Measurements from ENCODE around the gene CHCT1. TPM values are rescaled to one million over a fixed set of nuclear protein-coding genes. Genes with fewer than 3 reads are reported as not detected.

The CHCT1 gene
- polyA plus RNA-seq, 1 donor (not counting 4 experiments of a cell fraction or from before 2014, with no cell fraction given): not detected

DNA sequence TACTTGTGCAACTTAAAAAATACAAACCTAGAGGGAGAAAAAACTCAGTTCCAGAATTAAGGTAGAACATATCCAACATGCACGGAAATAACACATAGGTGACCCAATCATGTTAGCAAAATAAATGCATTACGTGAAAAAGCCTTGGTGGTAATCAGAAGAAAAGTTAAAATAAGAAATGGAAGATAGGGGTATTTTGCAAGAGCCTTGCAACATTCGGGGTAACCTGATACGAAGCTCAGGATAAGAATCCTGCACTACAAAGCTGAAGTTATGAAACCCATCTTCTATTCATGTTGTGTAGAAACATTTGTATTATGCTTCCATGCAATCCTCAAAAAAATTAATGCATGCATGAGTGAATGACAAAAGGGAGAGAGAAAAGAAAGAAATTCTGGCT is 33.1 kb downstream of the CHCT1 start:
- H4K20me1 ChIP-seq (ENCODE audit: control insufficient read depth, extremely low read depth, insufficient read depth, low read length): no peaks in the 10 kb centered on the region
- H3K36me3 ChIP-seq (ENCODE audit: control insufficient read depth in 2 of 2, extremely low read depth in 1 of 2, insufficient read depth in 2 of 2, low read length in 2 of 2): peaks cover 4 to 6% of the 10 kb centered on the region in 2 experiments
- TF ChIP-seq, protein P1, sequence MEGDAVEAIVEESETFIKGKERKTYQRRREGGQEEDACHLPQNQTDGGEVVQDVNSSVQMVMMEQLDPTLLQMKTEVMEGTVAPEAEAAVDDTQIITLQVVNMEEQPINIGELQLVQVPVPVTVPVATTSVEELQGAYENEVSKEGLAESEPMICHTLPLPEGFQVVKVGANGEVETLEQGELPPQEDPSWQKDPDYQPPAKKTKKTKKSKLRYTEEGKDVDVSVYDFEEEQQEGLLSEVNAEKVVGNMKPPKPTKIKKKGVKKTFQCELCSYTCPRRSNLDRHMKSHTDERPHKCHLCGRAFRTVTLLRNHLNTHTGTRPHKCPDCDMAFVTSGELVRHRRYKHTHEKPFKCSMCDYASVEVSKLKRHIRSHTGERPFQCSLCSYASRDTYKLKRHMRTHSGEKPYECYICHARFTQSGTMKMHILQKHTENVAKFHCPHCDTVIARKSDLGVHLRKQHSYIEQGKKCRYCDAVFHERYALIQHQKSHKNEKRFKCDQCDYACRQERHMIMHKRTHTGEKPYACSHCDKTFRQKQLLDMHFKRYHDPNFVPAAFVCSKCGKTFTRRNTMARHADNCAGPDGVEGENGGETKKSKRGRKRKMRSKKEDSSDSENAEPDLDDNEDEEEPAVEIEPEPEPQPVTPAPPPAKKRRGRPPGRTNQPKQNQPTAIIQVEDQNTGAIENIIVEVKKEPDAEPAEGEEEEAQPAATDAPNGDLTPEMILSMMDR (optimal IDR thresholded peaks at IDR 0.05 in 1 of 3, IDR thresholded peaks at IDR 0.05 in 1 of 3, conservative IDR thresholded peaks at IDR 0.05 in 1 of 3; ENCODE audit: extremely low read depth in 1 of 3, insufficient read depth in 2 of 3, low read length in 3 of 3): no peak
- TF ChIP-seq EZH2 (IDR thresholded peaks at IDR 0.05; ENCODE audit: low read length): no peak
- no peaks in the 10 kb centered on the region for H3K79me2 ChIP-seq (ENCODE audit: control insufficient read depth, insufficient read depth, low read length)
- no peaks in the 10 kb centered on the region for H3K9me3 ChIP-seq (ENCODE audit: control insufficient read depth, low read depth, low read length)
- dilution Hi-C loops (cut with MboI; ENCODE audit: extremely low pct_ligation_motif_present, low sequenced_read_pairs): no loop called here
- no peak overlapping the region for H3K27ac ChIP-seq (ENCODE audit: control insufficient read depth, insufficient read depth, low read length)
- no peaks in the 10 kb centered on the region for H3K9me1 ChIP-seq (ENCODE audit: control insufficient read depth, extremely low read depth, insufficient read depth, low read length)
- peaks cover 7% of the 10 kb centered on the region for H3K4me1 ChIP-seq (ENCODE audit: control insufficient read depth, extremely low read depth, insufficient read depth, low read length)
- no peak overlapping the region for H2AFZ ChIP-seq (ENCODE audit: control insufficient read depth, low read length)
- DNase-seq (ENCODE audit: low read depth, low spot score) (no peak), FAIRE-seq (no peak)
- no peaks in the 10 kb centered on the region for H3K27me3 ChIP-seq (ENCODE audit: control insufficient read depth, extremely low read depth, insufficient read depth, low read length)
- no peak overlapping the region for H3K9ac ChIP-seq (ENCODE audit: control insufficient read depth, extremely low read depth, insufficient read depth, low read length)
- no peak overlapping the region for H3K4me2 ChIP-seq (ENCODE audit: control insufficient read depth, extremely low read depth, insufficient read depth, low read depth, low read length)
- H3K4me3 ChIP-seq (ENCODE audit: control insufficient read depth in 2 of 3, extremely low read depth in 1 of 3, insufficient read depth in 2 of 3, low read depth in 1 of 3, low read length in 3 of 3): no peak overlapping the region

DNA sequence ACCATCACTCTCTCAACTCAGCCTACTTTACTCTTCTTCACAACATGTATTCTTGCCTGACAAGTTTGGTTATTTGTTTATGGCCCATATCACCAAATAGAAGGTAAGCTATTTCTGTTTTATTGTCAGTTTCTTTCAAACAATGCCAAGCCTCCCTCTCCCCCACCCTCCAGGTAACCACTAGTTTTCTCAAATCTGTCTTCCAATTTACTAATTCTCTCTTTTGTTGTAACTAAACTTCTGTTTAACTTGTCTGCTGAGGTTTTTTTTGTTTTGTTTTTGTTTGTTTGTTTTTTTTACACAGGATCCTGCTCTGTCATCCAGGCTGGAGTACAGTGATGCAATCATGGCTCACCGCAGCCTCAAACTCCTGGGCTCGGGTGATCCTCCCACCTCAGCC is 34.9 kb downstream of the CHCT1 start:
- Histone ChIP-seq H3K4me1 (ENCODE audit: control insufficient read depth, extremely low read depth, insufficient read depth, low read length) (peaks cover 7% of the 10 kb centered on the region), H3K9me1 (ENCODE audit: control insufficient read depth, extremely low read depth, insufficient read depth, low read length) (no peaks in the 10 kb centered on the region), H3K9ac (ENCODE audit: control insufficient read depth, extremely low read depth, insufficient read depth, low read length) (no peak overlapping the region), H3K4me3 (ENCODE audit: control insufficient read depth in 2 of 3, extremely low read depth in 1 of 3, insufficient read depth in 2 of 3, low read depth in 1 of 3, low read length in 3 of 3) (no peak overlapping the region), H4K20me1 (ENCODE audit: control insufficient read depth, extremely low read depth, insufficient read depth, low read length) (no peaks in the 10 kb centered on the region), H3K79me2 (ENCODE audit: control insufficient read depth, insufficient read depth, low read length) (no peaks in the 10 kb centered on the region), H3K27me3 (ENCODE audit: control insufficient read depth, extremely low read depth, insufficient read depth, low read length) (no peaks in the 10 kb centered on the region), H3K36me3 (ENCODE audit: control insufficient read depth in 2 of 2, extremely low read depth in 1 of 2, insufficient read depth in 2 of 2, low read length in 2 of 2) (peaks cover 4 to 8% of the 10 kb centered on the region in 2 experiments), H3K9me3 (ENCODE audit: control insufficient read depth, low read depth, low read length) (no peaks in the 10 kb centered on the region), H2AFZ (ENCODE audit: control insufficient read depth, low read length) (no peak overlapping the region), H3K27ac (ENCODE audit: control insufficient read depth, insufficient read depth, low read length) (no peak overlapping the region), H3K4me2 (ENCODE audit: control insufficient read depth, extremely low read depth, insufficient read depth, low read depth, low read length) (no peak overlapping the region)
- DNase-seq (ENCODE audit: low read depth, low spot score) (no peak), FAIRE-seq (no peak)
- no peak for TF ChIP-seq EZH2 (IDR thresholded peaks at IDR 0.05; ENCODE audit: low read length)
- dilution Hi-C loops (cut with MboI; ENCODE audit: extremely low pct_ligation_motif_present, low sequenced_read_pairs): no loop called here

DNA sequence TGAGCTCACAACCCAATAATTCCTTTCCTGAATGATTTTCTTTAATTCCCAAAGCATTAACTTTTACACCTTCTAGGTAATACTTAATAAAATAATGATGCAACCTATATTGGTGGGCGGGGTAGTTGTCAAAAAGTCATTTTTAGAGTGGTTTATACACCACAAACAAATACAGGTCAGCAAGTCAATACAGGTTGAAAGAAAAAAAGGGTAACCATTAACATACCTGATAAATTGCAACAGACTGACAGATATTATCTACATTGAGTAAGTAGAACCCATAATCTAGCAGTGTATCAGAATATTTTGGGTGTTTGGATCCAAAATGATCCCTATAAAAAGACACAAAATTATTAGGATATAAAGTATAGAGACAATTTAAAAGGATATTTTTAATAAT is 39.3 kb downstream of the CHCT1 start:
- Histone ChIP-seq H3K4me2 (ENCODE audit: control insufficient read depth, extremely low read depth, insufficient read depth, low read depth, low read length) (no peak overlapping the region), H3K4me3 (ENCODE audit: control insufficient read depth in 2 of 3, extremely low read depth in 1 of 3, insufficient read depth in 2 of 3, low read depth in 1 of 3, low read length in 3 of 3) (no peak overlapping the region), H2AFZ (ENCODE audit: control insufficient read depth, low read length) (no peak overlapping the region), H3K27ac (ENCODE audit: control insufficient read depth, insufficient read depth, low read length) (no peak overlapping the region), H3K9me1 (ENCODE audit: control insufficient read depth, extremely low read depth, insufficient read depth, low read length) (no peaks in the 10 kb centered on the region), H4K20me1 (ENCODE audit: control insufficient read depth, extremely low read depth, insufficient read depth, low read length) (no peaks in the 10 kb centered on the region), H3K36me3 (ENCODE audit: control insufficient read depth in 2 of 2, extremely low read depth in 1 of 2, insufficient read depth in 2 of 2, low read length in 2 of 2) (peaks cover 3 to 6% of the 10 kb centered on the region in 2 experiments), H3K4me1 (ENCODE audit: control insufficient read depth, extremely low read depth, insufficient read depth, low read length) (peaks cover 1% of the 10 kb centered on the region), H3K27me3 (ENCODE audit: control insufficient read depth, extremely low read depth, insufficient read depth, low read length) (no peaks in the 10 kb centered on the region), H3K9ac (ENCODE audit: control insufficient read depth, extremely low read depth, insufficient read depth, low read length) (no peak overlapping the region), H3K9me3 (ENCODE audit: control insufficient read depth, low read depth, low read length) (no peaks in the 10 kb centered on the region), H3K79me2 (ENCODE audit: control insufficient read depth, insufficient read depth, low read length) (no peaks in the 10 kb centered on the region)
- DNase-seq (ENCODE audit: low read depth, low spot score) (no peak), FAIRE-seq (no peak)
- dilution Hi-C loops (cut with MboI; ENCODE audit: extremely low pct_ligation_motif_present, low sequenced_read_pairs): no loop called here
- TF ChIP-seq, protein P1 (optimal IDR thresholded peaks at IDR 0.05 in 1 of 3, IDR thresholded peaks at IDR 0.05 in 1 of 3, conservative IDR thresholded peaks at IDR 0.05 in 1 of 3; ENCODE audit: extremely low read depth in 1 of 3, insufficient read depth in 2 of 3, low read length in 3 of 3): no peak
- TF ChIP-seq EZH2 (IDR thresholded peaks at IDR 0.05; ENCODE audit: low read length): no peak

Data from keratinocyte (primary cell).